Uterus (tissue), 4 donors: Measurements from ENCODE around the gene PSME3IP1. TPM values are rescaled to one million over a fixed set of nuclear protein-coding genes. Genes with fewer than 3 reads are reported as not detected.

Source experiments
- DNase-seq, 2 donors: peaks; one replicate each; pipeline ENCODE4 v3.0.0-alpha.2; 2019 to 2020
- H3K27ac ChIP-seq, 2 donors: fragments of 200-600 bp; sonication (generic); 1 replicate in 1 of 2; 2 replicates in 1 of 2; pipeline ENCODE4 v1.5.1; 2016 to 2018
- H3K27me3 ChIP-seq, 2 donors: fragments of 200-600 bp; sonication (generic); one replicate each; pipeline ENCODE4 v1.5.1; 2018 to 2019; ENCODE audit warnings: control low read depth in 1 of 2
- H3K36me3 ChIP-seq, 2 donors: fragments of 200-600 bp; sonication (generic); one replicate each; pipeline ENCODE4 v1.5.1; 2019; ENCODE audit warnings: control low read depth in 1 of 2
- H3K4me1 ChIP-seq, 2 donors: fragments of 200-600 bp; sonication (generic); one replicate each; pipeline ENCODE4 v1.5.1; 2018 to 2019; ENCODE audit warnings: control low read depth in 1 of 2
- H3K4me3 ChIP-seq, 2 donors: fragments of 200-600 bp; sonication (generic); 1 replicate in 1 of 2; 2 replicates in 1 of 2; pipeline ENCODE4 v1.5.1; 2018 to 2019; ENCODE audit warnings: mild to moderate bottlenecking in 1 of 2
- H3K9me3 ChIP-seq, 2 donors: fragments of 200-600 bp; sonication (generic); one replicate each; pipeline ENCODE4 v1.5.1; 2019; ENCODE audit warnings: control low read depth in 1 of 2
- CTCF ChIP-seq, 4 experiments: fragments of 200-600 bp in 2 of 4; fragments of 450-650 bp in 2 of 4; sonication (generic) in 2 of 4; IDR thresholded peaks; one replicate each; pipeline ENCODE4 v1.5.1; 2016 to 2019; ENCODE audit warnings: antibody characterized with exemption in 4 of 4, mild to moderate bottlenecking in 2 of 4, moderate library complexity in 1 of 4
- POLR2A ChIP-seq, 2 donors: fragments of 450-650 bp; IDR thresholded peaks; one replicate each; pipeline ENCODE4 v1.6.1; 2016; ENCODE audit warnings: antibody characterized with exemption in 2 of 2, mild to moderate bottlenecking in 1 of 2, moderate library complexity in 1 of 2
- intact Hi-C: fragments of 100-400 bp; cut with DNase I; formaldehyde crosslinking; loops from one replicate; pipeline ENCODE4 v1.15.1; 2023; ENCODE audit warnings: low total_unique reads
- total RNA-seq, 4 donors: library from RNA; depleted of rRNA in 3 of 4; stranded (reverse); fragments of >200 nt in 3 of 4; gene quantifications; one replicate each; pipeline versions ENCODE4 v1.1.0 to v1.2.4, GENCODE V29; 2014 to 2023
- donor health status: DM: yes; HTN: yes; CAD: no.

Gene PSME3IP1
- 100 to 1,000 TPM in 1 of 4 donors, 10 to 100 TPM in 3; 45.3 to 323 (median 75.1) TPM for total RNA-seq

- peak; percentile 98 to 99 for DNase-seq
- H3K27me3 ChIP-seq: no peaks in the 10 kb centered on the region
- TF ChIP-seq POLR2A (IDR thresholded peaks at IDR 0.05): peak; percentile 74 to 88
- TF ChIP-seq CTCF (IDR thresholded peaks at IDR 0.05): peak in 1 of 4 experiments; percentile 8
- peak within 1 kb of the TSS; percentile 88 to 95 for H3K27ac ChIP-seq
- intact Hi-C loops: no loop called here
- peaks cover 0 to 6% of the 10 kb centered on the region in 2 donors for H3K4me1 ChIP-seq
- no peaks in the 10 kb centered on the region for H3K9me3 ChIP-seq
- H3K4me3 ChIP-seq: peak within 1 kb of the TSS; percentile 83 to 96
- no peaks in the 10 kb centered on the region for H3K36me3 ChIP-seq
Observed at GRCh38 chr16:57185945-57186871, at the start of gene PSME3IP1, which contains the start of gene RSPRY1. Gene PSME3IP1, minus strand, starts transcription at chr16:57186039. Its CDS starts 12,185 bp downstream, at chr16:57173854. Gene RSPRY1, plus strand, starts transcription at chr16:57186329. Its CDS starts 18,330 bp downstream, at chr16:57204659.

- H3K36me3 ChIP-seq: no peaks in the 10 kb centered on the region
- intact Hi-C loops: no loop called here
- H3K9me3 ChIP-seq: no peaks in the 10 kb centered on the region
- H3K27me3 ChIP-seq: no peaks in the 10 kb centered on the region
- H3K27ac ChIP-seq: no peak overlapping the region
- no peak overlapping the region for H3K4me3 ChIP-seq
- H3K4me1 ChIP-seq: no peaks in the 10 kb centered on the region
- DNase-seq: no peak
- no peak for TF ChIP-seq POLR2A (IDR thresholded peaks at IDR 0.05)
- TF ChIP-seq CTCF (IDR thresholded peaks at IDR 0.05): no peak
Observed at GRCh38 chr16:57235128-57236021, 49.5 kb upstream of the PSME3IP1 start.

- no peak for DNase-seq
- Histone ChIP-seq H3K9me3 (no peaks in the 10 kb centered on the region), H3K4me1 (no peaks in the 10 kb centered on the region), H3K36me3 (no peaks in the 10 kb centered on the region), H3K27me3 (no peaks in the 10 kb centered on the region), H3K4me3 (no peak overlapping the region), H3K27ac (no peak overlapping the region)
- intact Hi-C loops: no loop called here
- no peak for TF ChIP-seq POLR2A (IDR thresholded peaks at IDR 0.05)
- no peak for TF ChIP-seq CTCF (IDR thresholded peaks at IDR 0.05)
Observed at GRCh38 chr16:57234707-57235092, 48.9 kb upstream of the PSME3IP1 start.

- Histone ChIP-seq H3K4me1 (no peaks in the 10 kb centered on the region), H3K4me3 (no peak overlapping the region), H3K36me3 (no peaks in the 10 kb centered on the region), H3K9me3 (no peaks in the 10 kb centered on the region), H3K27ac (no peak overlapping the region), H3K27me3 (no peaks in the 10 kb centered on the region)
- no peak for TF ChIP-seq POLR2A (IDR thresholded peaks at IDR 0.05)
- TF ChIP-seq CTCF (IDR thresholded peaks at IDR 0.05): no peak
- intact Hi-C loops: no loop called here
- DNase-seq: no peak
Observed at GRCh38 chr16:57233944-57234706, 48.3 kb upstream of the PSME3IP1 start.
